ENCODE results near the gene SORCS1. TPM values are rescaled to one million over a fixed set of nuclear protein-coding genes. Genes with fewer than 3 reads are reported as not detected.
A peak's percentile ranks its signal among the peaks of the same experiment; 100 is the strongest.

Gene SORCS1
- total and polyA plus RNA-seq, 2 of the 8 experiments (the other 6 are each of a cell fraction or from before 2014, with no cell fraction given) = 4.1 to 4.6 TPM

GRCh38 chr10:106929291-106929895 lies 235.1 kb downstream of the SORCS1 start:
- H2BK120ac ChIP-seq (replicated peaks; ENCODE audit: low read depth, low read length) = no peak overlapping the region
- H4K91ac ChIP-seq (replicated peaks; ENCODE audit: insufficient read length, low read length) = no peak overlapping the region
- H4K20me1 ChIP-seq (replicated peaks in 1 of 2; ENCODE audit: control insufficient read depth in 1 of 2, insufficient read depth in 2 of 2, low read length in 2 of 2) = peaks cover 0 to 2% of the 10 kb centered on the region in 2 experiments
- H3K14ac ChIP-seq (ENCODE audit: insufficient read length) = no peak overlapping the region
- no peak overlapping the region for H2BK20ac ChIP-seq (ENCODE audit: low read length)
- H2AFZ ChIP-seq (ENCODE audit: low read length) = no peak overlapping the region
- H2BK12ac ChIP-seq (ENCODE audit: low read depth, low read length) = no peak overlapping the region
- no peak overlapping the region for H2AK5ac ChIP-seq (ENCODE audit: low read depth, low read length)
- no peak overlapping the region; the same call in 1 of the 2 replicates for H3K18ac ChIP-seq (ENCODE audit: extremely low read depth, low read length)
- FAIRE-seq (no peak), DNase-seq (ENCODE audit: low read depth in 1 of 2, low spot score in 2 of 2) (no peak)
- H3K56ac ChIP-seq (replicated peaks; ENCODE audit: insufficient read length, low read depth, low read length) = no peak overlapping the region
- H3K4me3 ChIP-seq (ENCODE audit: extremely low read depth in 1 of 4, insufficient read depth in 2 of 4, low read depth in 3 of 4, low read length in 4 of 4) = no peak overlapping the region
- ChIA-PET CTCF (ENCODE audit: partially characterized antibody) (no interaction called here), POLR2A (ENCODE audit: partially characterized antibody) (no interaction called here)
- H2BK5ac ChIP-seq (ENCODE audit: low read depth, low read length) = no peak overlapping the region
- no peak overlapping the region for H4K8ac ChIP-seq (ENCODE audit: extremely low read depth, insufficient read depth, low read length)
- 48% methylated on average over 6 of the region's 6 CpGs; no CpG with 5 or more reads in 1 of the 2 experiments for WGBS, 2 experiments (ENCODE audit: extremely low coverage in 1 of 2, insufficient coverage in 1 of 2, insufficient read length in 1 of 2, insufficient replicate concordance in 2 of 2, low coverage in 1 of 2, low lambda C conversion rate in 2 of 2, missing lambda C conversion rate in 1 of 2)
- no peak overlapping the region for H3K9ac ChIP-seq (replicated peaks in 1 of 4; ENCODE audit: extremely low read depth in 1 of 4, low read depth in 3 of 4, low read length in 3 of 4)
- H3K4me2 ChIP-seq (ENCODE audit: insufficient read depth in 1 of 2, low read depth in 2 of 2, low read length in 2 of 2) = peak overlapping the region in 1 of 2 experiments; percentile 43; a peak in 1 of 4 replicates
- H3K79me1 ChIP-seq (ENCODE audit: low read depth, low read length) = no peaks in the 10 kb centered on the region
- no peak overlapping the region for H4K5ac ChIP-seq (ENCODE audit: insufficient read length, low read depth, low read length)
- H3K36me3 ChIP-seq (ENCODE audit: control insufficient read depth in 2 of 4, insufficient read depth in 4 of 4, low read length in 3 of 4) = no peaks in the 10 kb centered on the region
- H3K4me1 ChIP-seq (replicated peaks in 1 of 4; ENCODE audit: control insufficient read depth in 3 of 4, insufficient read depth in 4 of 4, low read length in 3 of 4) = peaks cover 0 to 9% (median 2%) of the 10 kb centered on the region in 4 experiments; a peak in 2 of 7 replicates
- H3K23ac ChIP-seq (ENCODE audit: insufficient read length) = no peak overlapping the region
- no peak overlapping the region for H2BK15ac ChIP-seq (ENCODE audit: low read length)
- H3K23me2 ChIP-seq (ENCODE audit: low read depth, low read length) = no peaks in the 10 kb centered on the region
- no peak overlapping the region for H3K27ac ChIP-seq (ENCODE audit: low read depth, low read length)
- peaks cover 0 to 3% of the 10 kb centered on the region in 2 experiments; a peak in 1 of 4 replicates for H3K9me3 ChIP-seq (ENCODE audit: insufficient read depth in 2 of 2, low read depth in 1 of 2, low read length in 1 of 2)
- peaks cover 0 to 9% (median under 1%) of the 10 kb centered on the region in 4 experiments; a peak in 2 of 7 replicates for H3K27me3 ChIP-seq (replicated peaks in 1 of 4; ENCODE audit: control insufficient read depth in 3 of 4, extremely low read depth in 1 of 4, insufficient read depth in 3 of 4, low read length in 3 of 4)
- H3K79me2 ChIP-seq (ENCODE audit: control insufficient read depth in 1 of 2, insufficient read depth in 2 of 2, low read length in 2 of 2) = no peaks in the 10 kb centered on the region
- no peak overlapping the region for H3K4ac ChIP-seq (replicated peaks; ENCODE audit: insufficient read length, low read depth, low read length)
- TF ChIP-seq CREB1 (IDR thresholded peaks at IDR 0.05) (no peak), CEBPB (IDR thresholded peaks at IDR 0.05; ENCODE audit: low read depth, low read length) (no peak), POLR2AphosphoS5 (IDR thresholded peaks at IDR 0.05; ENCODE audit: low read depth, low read length) (no peak), CHD1 (IDR thresholded peaks at IDR 0.05; ENCODE audit: low read depth, low read length) (no peak), CHD2 (IDR thresholded peaks at IDR 0.05; ENCODE audit: low read length) (no peak), SP1 (IDR thresholded peaks at IDR 0.05; ENCODE audit: low read depth, low read length) (no peak), BACH1 (IDR thresholded peaks at IDR 0.05; ENCODE audit: low read length) (no peak), JUN (IDR thresholded peaks at IDR 0.05; ENCODE audit: low read depth, low read length) (no peak), KDM1A (IDR thresholded peaks at IDR 0.05; ENCODE audit: borderline replicate concordance, low read length) (no peak), YY1 (IDR thresholded peaks at IDR 0.05; ENCODE audit: low read depth, low read length) (no peak), RFX5 (IDR thresholded peaks at IDR 0.05; ENCODE audit: borderline replicate concordance, low read depth, low read length) (no peak), BRCA1 (IDR thresholded peaks at IDR 0.05; ENCODE audit: low read depth, low read length) (no peak), POU5F1 (IDR thresholded peaks at IDR 0.05; ENCODE audit: low read depth, low read length) (no peak), TAF7 (optimal IDR thresholded peaks at IDR 0.05; ENCODE audit: borderline replicate concordance, low read depth, low read length) (no peak), RXRA (IDR thresholded peaks at IDR 0.05; ENCODE audit: insufficient read depth, low read depth, low read length) (no peak)
